ENCODE measurements around the gene RLN3.

Gene RLN3

GRCh38 chr19:14059093-14059480 lies 31.1 kb downstream of the RLN3 start:
- peaks cover 5% of the 10 kb centered on the region for H3K4me1 ChIP-seq (ENCODE audit: control insufficient read depth, insufficient read depth, low read length)
- H3K4me3 ChIP-seq (ENCODE audit: low read length): no peak overlapping the region
- H3K27me3 ChIP-seq (replicated peaks; ENCODE audit: control insufficient read depth, insufficient read depth, low read length): peaks cover 37% of the 10 kb centered on the region
- H3K9me3 ChIP-seq (ENCODE audit: control insufficient read depth, low read length): no peaks in the 10 kb centered on the region
- no peak overlapping the region for H3K9ac ChIP-seq (ENCODE audit: low read length)
- no peaks in the 10 kb centered on the region for H3K36me3 ChIP-seq (ENCODE audit: control insufficient read depth, insufficient read depth, low read length, severe bottlenecking)
- DNase-seq (ENCODE audit: low read depth): peak; percentile 44

- Histone ChIP-seq H3K9me3 (ENCODE audit: control insufficient read depth, low read length) (no peaks in the 10 kb centered on the region), H3K4me1 (ENCODE audit: control insufficient read depth, insufficient read depth, low read length) (peaks cover 5% of the 10 kb centered on the region), H3K27me3 (replicated peaks; ENCODE audit: control insufficient read depth, insufficient read depth, low read length) (peaks cover 37% of the 10 kb centered on the region), H3K36me3 (ENCODE audit: control insufficient read depth, insufficient read depth, low read length, severe bottlenecking) (no peaks in the 10 kb centered on the region), H3K9ac (ENCODE audit: low read length) (no peak overlapping the region), H3K4me3 (ENCODE audit: low read length) (no peak overlapping the region)
- DNase-seq (ENCODE audit: low read depth): no peak
Measured at GRCh38 chr19:14059652-14060155, 31.8 kb downstream of the RLN3 start.

GRCh38 chr19:14061081-14061749 lies 33.3 kb downstream of the RLN3 start:
- no peaks in the 10 kb centered on the region for H3K9me3 ChIP-seq (ENCODE audit: control insufficient read depth, low read length)
- no peak for DNase-seq (ENCODE audit: low read depth)
- no peak overlapping the region for H3K4me3 ChIP-seq (ENCODE audit: low read length)
- H3K4me1 ChIP-seq (ENCODE audit: control insufficient read depth, insufficient read depth, low read length): peaks cover 5% of the 10 kb centered on the region
- H3K36me3 ChIP-seq (ENCODE audit: control insufficient read depth, insufficient read depth, low read length, severe bottlenecking): no peaks in the 10 kb centered on the region
- no peak overlapping the region for H3K9ac ChIP-seq (ENCODE audit: low read length)
- H3K27me3 ChIP-seq (replicated peaks; ENCODE audit: control insufficient read depth, insufficient read depth, low read length): peaks cover 31% of the 10 kb centered on the region

- H3K9ac ChIP-seq (ENCODE audit: low read length): no peak within 1 kb of the TSS
- DNase-seq (ENCODE audit: low read depth): no peak
- H3K4me1 ChIP-seq (ENCODE audit: control insufficient read depth, insufficient read depth, low read length): peaks cover 5% of the 10 kb centered on the region
- H3K27me3 ChIP-seq (replicated peaks; ENCODE audit: control insufficient read depth, insufficient read depth, low read length): peaks cover 31% of the 10 kb centered on the region
- H3K9me3 ChIP-seq (ENCODE audit: control insufficient read depth, low read length): no peaks in the 10 kb centered on the region
- H3K4me3 ChIP-seq (ENCODE audit: low read length): no peak within 1 kb of the TSS
- H3K36me3 ChIP-seq (ENCODE audit: control insufficient read depth, insufficient read depth, low read length, severe bottlenecking): no peaks in the 10 kb centered on the region
Measured at GRCh38 chr19:14061751-14062557, 34.0 kb downstream of the RLN3 start, which contains the start of gene PALM3. PALM3 (minus strand) TSS chr19:14062076; CDS start chr19:14061980, 96 bp downstream.

GRCh38 chr19:14062558-14062855 lies 34.6 kb downstream of the RLN3 start:
- Histone ChIP-seq H3K27me3 (replicated peaks; ENCODE audit: control insufficient read depth, insufficient read depth, low read length) (peaks cover 31% of the 10 kb centered on the region), H3K9ac (ENCODE audit: low read length) (no peak overlapping the region), H3K4me3 (ENCODE audit: low read length) (no peak overlapping the region), H3K36me3 (ENCODE audit: control insufficient read depth, insufficient read depth, low read length, severe bottlenecking) (no peaks in the 10 kb centered on the region), H3K4me1 (ENCODE audit: control insufficient read depth, insufficient read depth, low read length) (peaks cover 5% of the 10 kb centered on the region), H3K9me3 (ENCODE audit: control insufficient read depth, low read length) (no peaks in the 10 kb centered on the region)
- no peak for DNase-seq (ENCODE audit: low read depth)

GRCh38 chr19:14063105-14063504 lies 35.2 kb downstream of the RLN3 start:
- no peaks in the 10 kb centered on the region for H3K9me3 ChIP-seq (ENCODE audit: control insufficient read depth, low read length)
- no peaks in the 10 kb centered on the region for H3K36me3 ChIP-seq (ENCODE audit: control insufficient read depth, insufficient read depth, low read length, severe bottlenecking)
- no peak overlapping the region for H3K9ac ChIP-seq (ENCODE audit: low read length)
- H3K4me3 ChIP-seq (ENCODE audit: low read length): no peak overlapping the region
- no peak for DNase-seq (ENCODE audit: low read depth)
- H3K4me1 ChIP-seq (ENCODE audit: control insufficient read depth, insufficient read depth, low read length): peaks cover 5% of the 10 kb centered on the region
- H3K27me3 ChIP-seq (replicated peaks; ENCODE audit: control insufficient read depth, insufficient read depth, low read length): peaks cover 29% of the 10 kb centered on the region

GRCh38 chr19:14066134-14066533 lies 38.2 kb downstream of the RLN3 start:
- Histone ChIP-seq H3K9me3 (ENCODE audit: control insufficient read depth, low read length) (no peaks in the 10 kb centered on the region), H3K9ac (ENCODE audit: low read length) (no peak overlapping the region), H3K4me1 (ENCODE audit: control insufficient read depth, insufficient read depth, low read length) (peaks cover 3% of the 10 kb centered on the region), H3K27me3 (replicated peaks; ENCODE audit: control insufficient read depth, insufficient read depth, low read length) (peaks cover 4% of the 10 kb centered on the region), H3K36me3 (ENCODE audit: control insufficient read depth, insufficient read depth, low read length, severe bottlenecking) (no peaks in the 10 kb centered on the region), H3K4me3 (ENCODE audit: low read length) (no peak overlapping the region)
- DNase-seq (ENCODE audit: low read depth): no peak

GRCh38 chr19:14070268-14071050 lies 42.5 kb downstream of the RLN3 start:
- Histone ChIP-seq H3K36me3 (ENCODE audit: control insufficient read depth, insufficient read depth, low read length, severe bottlenecking) (no peaks in the 10 kb centered on the region), H3K4me3 (ENCODE audit: low read length) (no peak overlapping the region), H3K4me1 (ENCODE audit: control insufficient read depth, insufficient read depth, low read length) (peaks cover 28% of the 10 kb centered on the region), H3K9ac (ENCODE audit: low read length) (no peak overlapping the region), H3K9me3 (ENCODE audit: control insufficient read depth, low read length) (no peaks in the 10 kb centered on the region), H3K27me3 (replicated peaks; ENCODE audit: control insufficient read depth, insufficient read depth, low read length) (no peaks in the 10 kb centered on the region)
- no peak for DNase-seq (ENCODE audit: low read depth)

GRCh38 chr19:14072535-14073260 lies 44.8 kb downstream of the RLN3 start, which contains the start of gene MISP3:
MISP3 (plus strand) TSS chr19:14072786; CDS start chr19:14073310, 524 bp downstream.
- Histone ChIP-seq H3K27me3 (replicated peaks; ENCODE audit: control insufficient read depth, insufficient read depth, low read length) (no peaks in the 10 kb centered on the region), H3K9ac (ENCODE audit: low read length) (peak within 1 kb of the TSS; percentile 87), H3K36me3 (ENCODE audit: control insufficient read depth, insufficient read depth, low read length, severe bottlenecking) (no peaks in the 10 kb centered on the region), H3K9me3 (ENCODE audit: control insufficient read depth, low read length) (no peaks in the 10 kb centered on the region), H3K4me1 (ENCODE audit: control insufficient read depth, insufficient read depth, low read length) (peaks cover 29% of the 10 kb centered on the region), H3K4me3 (ENCODE audit: low read length) (peak within 1 kb of the TSS; percentile 88)
- DNase-seq (ENCODE audit: low read depth): peak; percentile 50

- Histone ChIP-seq H3K4me3 (ENCODE audit: low read length) (peak overlapping the region; percentile 88), H3K36me3 (ENCODE audit: control insufficient read depth, insufficient read depth, low read length, severe bottlenecking) (no peaks in the 10 kb centered on the region), H3K9me3 (ENCODE audit: control insufficient read depth, low read length) (no peaks in the 10 kb centered on the region), H3K27me3 (replicated peaks; ENCODE audit: control insufficient read depth, insufficient read depth, low read length) (no peaks in the 10 kb centered on the region), H3K9ac (ENCODE audit: low read length) (peak overlapping the region; percentile 87), H3K4me1 (ENCODE audit: control insufficient read depth, insufficient read depth, low read length) (peaks cover 31% of the 10 kb centered on the region)
- peak; percentile 89 for DNase-seq (ENCODE audit: low read depth)
Measured at GRCh38 chr19:14073261-14073924, 45.4 kb downstream of the RLN3 start.
